ENCODE data around the gene NFE2L1.

DNA sequence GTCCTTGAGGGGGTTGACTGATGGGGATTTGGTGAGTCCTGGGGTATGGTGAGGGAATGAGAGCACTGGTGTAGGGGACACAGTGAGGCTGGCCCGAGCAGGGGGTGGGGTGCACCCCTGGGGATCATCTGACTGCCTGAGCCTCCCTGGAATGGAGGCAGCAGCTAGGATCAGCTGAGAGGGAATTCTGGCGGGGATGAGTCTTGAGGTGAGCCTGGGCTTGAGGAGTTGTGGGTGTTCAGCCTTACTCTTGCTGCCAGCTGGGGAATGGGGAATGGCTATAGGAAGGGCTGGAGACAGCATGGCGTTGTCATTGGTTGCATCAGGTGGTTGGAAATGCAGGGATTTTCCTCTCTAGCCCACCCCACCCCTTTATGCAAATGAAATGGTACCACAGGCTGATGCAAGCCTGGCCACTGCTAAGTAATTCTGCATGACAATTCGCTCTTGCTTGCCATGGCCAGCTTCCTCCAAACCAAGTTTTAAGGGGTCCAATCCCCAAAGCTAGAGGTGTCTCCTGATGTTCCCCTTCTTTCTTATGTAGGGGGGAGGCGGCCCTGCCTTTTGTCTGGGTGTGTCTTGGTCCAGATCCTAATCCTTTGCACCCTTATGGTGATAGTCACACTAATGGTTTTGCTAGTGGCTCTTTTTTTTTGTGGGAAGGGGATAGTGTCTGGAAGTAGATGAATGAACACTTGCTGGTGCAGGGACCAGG, 7.5 kb downstream of the NFE2L1 start:
- TF ChIP-seq CTCF (IDR thresholded peaks at IDR 0.05) (no peak), POLR2AphosphoS5 (IDR thresholded peaks at IDR 0.05) (no peak), EP300 (IDR thresholded peaks at IDR 0.05) (no peak)
